ENCODE measurements around the gene ARHGEF2. TPM values are rescaled to one million over a fixed set of nuclear protein-coding genes. Genes with fewer than 3 reads are reported as not detected.

The ARHGEF2 gene
- polyA plus RNA-seq, 2 of the 4 experiments (the other 2 are of a cell fraction) = 21.3 to 67.4 TPM

DNA sequence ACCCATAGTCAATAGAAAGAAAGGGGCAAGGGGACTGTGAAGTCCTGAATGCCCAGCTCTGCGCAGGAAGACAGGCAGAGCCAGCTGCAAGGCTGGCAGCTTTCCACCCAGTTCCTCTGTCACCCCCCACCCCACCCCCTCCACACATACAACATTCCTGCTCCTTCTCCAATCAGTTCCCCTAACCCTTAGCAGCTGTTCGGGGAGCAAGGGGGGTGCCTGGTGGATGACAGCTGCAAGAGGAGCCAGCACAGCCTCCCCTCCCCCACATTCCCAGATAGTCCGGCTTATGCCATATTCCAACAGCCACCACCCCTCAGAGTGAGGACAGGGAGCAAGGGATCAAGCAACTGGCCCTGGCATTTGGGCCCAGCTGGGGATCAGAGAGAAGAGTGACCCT, 9.7 kb downstream of the ARHGEF2 start:
- ATAC-seq = no peak
- Histone ChIP-seq H3K27ac (peak overlapping the region in 1 of 2 experiments; percentile 48; a peak in 1 of 6 replicates), H3K4me3 (no peak overlapping the region), H3K4me2 (no peak overlapping the region), H3K9me3 (no peaks in the 10 kb centered on the region), H3K4me1 (peaks cover 59% of the 10 kb centered on the region)
- DNase-seq (ENCODE audit: low read depth in 1 of 2, low spot score in 1 of 2) = no peak
- TF ChIP-seq HEYL (CRISPR knock-in tag; IDR thresholded peaks at IDR 0.05) (no peak), MAZ (IDR thresholded peaks at IDR 0.05; ENCODE audit: borderline replicate concordance, low read depth, low read length) (no peak), SMC3 (IDR thresholded peaks at IDR 0.05) (no peak), SREBF2 (IDR thresholded peaks at IDR 0.05) (no peak), ZNF302 (CRISPR knock-in tag; IDR thresholded peaks at IDR 0.05) (no peak)
- TF ChIP-seq, protein P1, sequence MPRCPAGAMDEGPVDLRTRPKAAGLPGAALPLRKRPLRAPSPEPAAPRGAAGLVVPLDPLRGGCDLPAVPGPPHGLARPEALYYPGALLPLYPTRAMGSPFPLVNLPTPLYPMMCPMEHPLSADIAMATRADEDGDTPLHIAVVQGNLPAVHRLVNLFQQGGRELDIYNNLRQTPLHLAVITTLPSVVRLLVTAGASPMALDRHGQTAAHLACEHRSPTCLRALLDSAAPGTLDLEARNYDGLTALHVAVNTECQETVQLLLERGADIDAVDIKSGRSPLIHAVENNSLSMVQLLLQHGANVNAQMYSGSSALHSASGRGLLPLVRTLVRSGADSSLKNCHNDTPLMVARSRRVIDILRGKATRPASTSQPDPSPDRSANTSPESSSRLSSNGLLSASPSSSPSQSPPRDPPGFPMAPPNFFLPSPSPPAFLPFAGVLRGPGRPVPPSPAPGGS (IDR thresholded peaks at IDR 0.05) = no peak
- POLR2A ChIA-PET = interaction anchor here (1.1 kb wide), 1 partner anchor 13 kb away, joined by 3 read pairs; no protein-coding TSS in a partner anchor
- 91% methylated on average over 2 of the region's 3 CpGs for WGBS (ENCODE audit: missing lambda C conversion rate)
- CTCF ChIA-PET = interaction anchor here (1.2 to 6.4 kb wide), 4 partner anchors 14 to 31 kb away, joined by 3 to 40 read pairs (median 4); no protein-coding TSS in a partner anchor
- FAIRE-seq = no peak

DNA sequence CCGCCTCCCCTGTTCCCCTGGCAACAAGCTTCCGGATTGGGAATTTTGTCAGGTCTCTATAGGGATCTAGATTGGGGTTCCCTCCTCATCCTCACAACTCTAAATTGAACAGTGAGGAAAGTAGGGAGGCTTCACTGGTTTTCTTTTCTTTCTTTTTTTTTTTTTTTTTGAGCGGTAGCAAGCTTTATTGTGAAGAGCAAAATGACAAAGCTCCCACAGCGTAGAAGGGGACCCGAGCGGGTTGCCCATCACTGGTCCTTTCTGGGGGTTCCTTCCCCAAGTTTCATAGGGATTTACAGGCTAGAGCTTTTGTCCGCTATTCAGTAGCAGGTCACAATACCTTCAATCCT, 10.3 kb downstream of the ARHGEF2 start:
- FAIRE-seq = no peak
- Histone ChIP-seq H3K27ac (no peak overlapping the region; a peak in 1 of 6 replicates), H3K4me1 (peaks cover 63% of the 10 kb centered on the region), H3K4me3 (no peak overlapping the region), H3K9me3 (no peaks in the 10 kb centered on the region), H3K4me2 (no peak overlapping the region)
- ChIA-PET POLR2A (interaction anchor here (1.1 kb wide), 1 partner anchor 13 kb away, joined by 3 read pairs; no protein-coding TSS in a partner anchor), CTCF (interaction anchor here (0.6 to 6.4 kb wide), 9 partner anchors 10 to 99 kb away, joined by 3 to 40 read pairs (median 5); partner anchors contain the start of gene ARHGEF2)
- 92% methylated on average over 7 of the region's 7 CpGs for WGBS (ENCODE audit: missing lambda C conversion rate)
- no peak for ATAC-seq
- TF ChIP-seq, protein P2, sequence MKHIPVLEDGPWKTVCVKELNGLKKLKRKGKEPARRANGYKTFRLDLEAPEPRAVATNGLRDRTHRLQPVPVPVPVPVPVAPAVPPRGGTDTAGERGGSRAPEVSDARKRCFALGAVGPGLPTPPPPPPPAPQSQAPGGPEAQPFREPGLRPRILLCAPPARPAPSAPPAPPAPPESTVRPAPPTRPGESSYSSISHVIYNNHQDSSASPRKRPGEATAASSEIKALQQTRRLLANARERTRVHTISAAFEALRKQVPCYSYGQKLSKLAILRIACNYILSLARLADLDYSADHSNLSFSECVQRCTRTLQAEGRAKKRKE (CRISPR knock-in tag; IDR thresholded peaks at IDR 0.05; ENCODE audit: low read depth) = no peak
- TF ChIP-seq HDAC2 (IDR thresholded peaks at IDR 0.05) (no peak), EP300 (IDR thresholded peaks at IDR 0.05) (no peak), SMC3 (IDR thresholded peaks at IDR 0.05) (no peak), BHLHE40 (IDR thresholded peaks at IDR 0.05; ENCODE audit: low read depth, low read length) (no peak), MYC (IDR thresholded peaks at IDR 0.05; ENCODE audit: borderline replicate concordance, low read length) (no peak), ZNF302 (CRISPR knock-in tag; IDR thresholded peaks at IDR 0.05) (no peak), CHD2 (IDR thresholded peaks at IDR 0.05; ENCODE audit: low read length, partially characterized antibody) (no peak), RAD21 (conservative IDR thresholded peaks at IDR 0.05 in 1 of 2, IDR thresholded peaks at IDR 0.05 in 1 of 2) (no peak)
- no peak for DNase-seq (ENCODE audit: low read depth in 1 of 2, low spot score in 1 of 2)

DNA sequence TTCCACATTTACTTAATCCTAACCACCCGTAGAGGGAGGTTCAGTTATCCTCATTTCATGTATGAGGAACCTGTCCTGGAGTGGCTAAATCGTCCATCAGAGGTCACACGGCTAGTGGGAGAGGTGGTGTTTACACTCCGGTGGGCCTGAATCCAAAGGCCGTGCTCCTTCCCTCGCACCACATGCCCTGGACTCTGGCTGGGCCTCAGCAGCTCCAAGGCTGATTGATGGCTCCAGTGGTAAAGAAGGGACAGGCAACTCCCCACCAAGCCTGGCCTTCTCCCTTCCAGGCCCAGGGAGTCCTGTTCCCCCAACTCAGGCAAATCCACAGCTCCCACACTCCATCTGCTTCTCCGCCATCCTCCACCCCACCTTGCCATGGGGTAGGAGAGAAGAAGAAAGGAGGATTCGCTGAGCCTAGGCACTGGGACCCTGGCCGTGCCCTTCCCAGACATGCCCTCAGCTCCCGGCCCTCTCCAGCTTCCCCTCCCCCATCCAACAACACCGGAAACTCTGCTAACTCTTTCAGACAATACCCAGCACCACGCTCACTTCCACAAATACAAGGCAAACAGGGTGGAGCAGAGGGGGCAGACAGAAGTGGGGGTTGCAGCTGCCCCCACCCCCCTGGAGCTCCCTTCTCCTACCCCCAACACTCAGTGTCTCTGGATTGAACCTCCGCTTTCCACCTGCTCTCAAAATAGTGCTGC, 10.9 kb downstream of the ARHGEF2 start:
- no peak for DNase-seq (ENCODE audit: low read depth in 1 of 2, low spot score in 1 of 2)
- no peak overlapping the region for H3K4me3 ChIP-seq
- WGBS (ENCODE audit: missing lambda C conversion rate) = 77% methylated on average over 13 of the region's 13 CpGs
- FAIRE-seq = no peak
- H3K4me1 ChIP-seq = peaks cover 63% of the 10 kb centered on the region
- ChIA-PET CTCF (interaction anchor here (0.6 to 6.4 kb wide), 11 partner anchors 9 to 102 kb away, joined by 3 to 40 read pairs (median 4); partner anchors contain the start of gene ARHGEF2), POLR2A (interaction anchor here (1.1 kb wide), 1 partner anchor 14 kb away, joined by 3 read pairs; no protein-coding TSS in a partner anchor)
- peak overlapping the region in 1 of 2 experiments; percentile 50; a peak in 3 of 6 replicates for H3K27ac ChIP-seq
- no peaks in the 10 kb centered on the region for H3K9me3 ChIP-seq
- no peak overlapping the region for H3K4me2 ChIP-seq
- ATAC-seq = no peak
- TF ChIP-seq POLR2AphosphoS2 (conservative IDR thresholded peaks at IDR 0.05; ENCODE audit: low read length) (no peak), SREBF2 (IDR thresholded peaks at IDR 0.05) (no peak), KDM5A (IDR thresholded peaks at IDR 0.05) (no peak), PHF8 (IDR thresholded peaks at IDR 0.05; ENCODE audit: borderline replicate concordance, low read depth) (no peak), TFCP2L1 (CRISPR knock-in tag; IDR thresholded peaks at IDR 0.05) (no peak), HEYL (CRISPR knock-in tag; IDR thresholded peaks at IDR 0.05) (no peak), RARB (CRISPR knock-in tag; IDR thresholded peaks at IDR 0.05) (no peak), CEBPB (IDR thresholded peaks at IDR 0.05) (no peak), ZNF302 (CRISPR knock-in tag; IDR thresholded peaks at IDR 0.05) (no peak), FOSL2 (IDR thresholded peaks at IDR 0.05) (no peak), FOSL2 (CRISPR knock-in tag; IDR thresholded peaks at IDR 0.05) (no peak), CHD4 (IDR thresholded peaks at IDR 0.05; ENCODE audit: borderline replicate concordance) (no peak), CBX2 (IDR thresholded peaks at IDR 0.05; ENCODE audit: borderline replicate concordance, low read depth) (no peak), CBX8 (IDR thresholded peaks at IDR 0.05) (no peak), HOXA7 (CRISPR knock-in tag; IDR thresholded peaks at IDR 0.05) (no peak)
- TF ChIP-seq, protein P3, sequence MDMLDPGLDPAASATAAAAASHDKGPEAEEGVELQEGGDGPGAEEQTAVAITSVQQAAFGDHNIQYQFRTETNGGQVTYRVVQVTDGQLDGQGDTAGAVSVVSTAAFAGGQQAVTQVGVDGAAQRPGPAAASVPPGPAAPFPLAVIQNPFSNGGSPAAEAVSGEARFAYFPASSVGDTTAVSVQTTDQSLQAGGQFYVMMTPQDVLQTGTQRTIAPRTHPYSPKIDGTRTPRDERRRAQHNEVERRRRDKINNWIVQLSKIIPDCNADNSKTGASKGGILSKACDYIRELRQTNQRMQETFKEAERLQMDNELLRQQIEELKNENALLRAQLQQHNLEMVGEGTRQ (IDR thresholded peaks at IDR 0.05) = no peak
- TF ChIP-seq, protein P4, sequence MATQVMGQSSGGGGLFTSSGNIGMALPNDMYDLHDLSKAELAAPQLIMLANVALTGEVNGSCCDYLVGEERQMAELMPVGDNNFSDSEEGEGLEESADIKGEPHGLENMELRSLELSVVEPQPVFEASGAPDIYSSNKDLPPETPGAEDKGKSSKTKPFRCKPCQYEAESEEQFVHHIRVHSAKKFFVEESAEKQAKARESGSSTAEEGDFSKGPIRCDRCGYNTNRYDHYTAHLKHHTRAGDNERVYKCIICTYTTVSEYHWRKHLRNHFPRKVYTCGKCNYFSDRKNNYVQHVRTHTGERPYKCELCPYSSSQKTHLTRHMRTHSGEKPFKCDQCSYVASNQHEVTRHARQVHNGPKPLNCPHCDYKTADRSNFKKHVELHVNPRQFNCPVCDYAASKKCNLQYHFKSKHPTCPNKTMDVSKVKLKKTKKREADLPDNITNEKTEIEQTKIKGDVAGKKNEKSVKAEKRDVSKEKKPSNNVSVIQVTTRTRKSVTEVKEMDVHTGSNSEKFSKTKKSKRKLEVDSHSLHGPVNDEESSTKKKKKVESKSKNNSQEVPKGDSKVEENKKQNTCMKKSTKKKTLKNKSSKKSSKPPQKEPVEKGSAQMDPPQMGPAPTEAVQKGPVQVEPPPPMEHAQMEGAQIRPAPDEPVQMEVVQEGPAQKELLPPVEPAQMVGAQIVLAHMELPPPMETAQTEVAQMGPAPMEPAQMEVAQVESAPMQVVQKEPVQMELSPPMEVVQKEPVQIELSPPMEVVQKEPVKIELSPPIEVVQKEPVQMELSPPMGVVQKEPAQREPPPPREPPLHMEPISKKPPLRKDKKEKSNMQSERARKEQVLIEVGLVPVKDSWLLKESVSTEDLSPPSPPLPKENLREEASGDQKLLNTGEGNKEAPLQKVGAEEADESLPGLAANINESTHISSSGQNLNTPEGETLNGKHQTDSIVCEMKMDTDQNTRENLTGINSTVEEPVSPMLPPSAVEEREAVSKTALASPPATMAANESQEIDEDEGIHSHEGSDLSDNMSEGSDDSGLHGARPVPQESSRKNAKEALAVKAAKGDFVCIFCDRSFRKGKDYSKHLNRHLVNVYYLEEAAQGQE (IDR thresholded peaks at IDR 0.05) = no peak
